B cell (primary cell): ENCODE results near the gene PRCC. TPM values are rescaled to one million over a fixed set of nuclear protein-coding genes. Genes with fewer than 3 reads are reported as not detected.
A peak's percentile ranks its signal among the peaks of the same experiment; 100 is the strongest.

ENCODE experiments used
- ATAC-seq: fragments of 200-7000 bp; cut with Tn5 transposase; one replicate; pipeline ENCODE4 v1.10.0; 2021; ENCODE audit warnings: low read depth, mild to moderate bottlenecking, moderate number of reproducible peaks, moderate library complexity
- CTCF ChIA-PET: fragments of 350-600 bp; sonication (Branson Sonifier 250); formaldehyde crosslinking; loops from one replicate; lab custom pipeline; 2021; ENCODE audit warnings: antibody characterized with exemption, inconsistent platforms; lab: Charles Lee
- POLR2A ChIA-PET: fragments of 350-600 bp; sonication (Branson Sonifier 250); formaldehyde crosslinking; loops from one replicate; lab custom pipeline; 2021; ENCODE audit warnings: antibody characterized with exemption; lab: Charles Lee
- DNase-seq: peaks from one replicate; pipeline ENCODE4 v3.0.0; 2013
- H2AFZ ChIP-seq: 2 replicates; pipeline ENCODE4 v1.6.1; 2012; ENCODE audit warnings: mild to moderate bottlenecking, low read depth, low read length; ENCODE audit not compliant: insufficient read depth, poor library complexity, severe bottlenecking
- H3K27ac ChIP-seq, 2 donors: 1 replicate in 1 of 2; 2 replicates in 1 of 2; pipeline ENCODE4 v1.5.1; 2012 to 2013; ENCODE audit warnings: low read length in 2 of 2, mild to moderate bottlenecking in 2 of 2, moderate library complexity in 1 of 2
- H3K27me3 ChIP-seq, 4 experiments: fragments of 200-600 bp in 1 of 4; sonication (generic) in 1 of 4; replicated peaks in 1 of 4; 1 replicate in 2 of 4; 2 replicates in 2 of 4; pipeline versions ENCODE4 v1.6.1 to v1.7.0; 2013 to 2016; ENCODE audit warnings: low read length in 3 of 4, mild to moderate bottlenecking in 2 of 4, mixed read lengths in 1 of 4, moderate library complexity in 1 of 4; ENCODE audit not compliant: insufficient read depth in 4 of 4, control insufficient read depth in 3 of 4; ENCODE audit errors: control extremely low read depth in 1 of 4
- H3K36me3 ChIP-seq, 2 experiments: replicated peaks in 1 of 2; 1 replicate in 1 of 2; 2 replicates in 1 of 2; pipeline versions ENCODE4 v1.6.1 to v1.7.1; 2013; ENCODE audit warnings: low read length in 1 of 2; ENCODE audit not compliant: insufficient read depth in 2 of 2, control insufficient read depth in 1 of 2; ENCODE audit errors: control extremely low read depth in 1 of 2, extremely low read depth in 1 of 2
- H3K4me1 ChIP-seq, 2 donors: fragments of 200-600 bp in 1 of 2; sonication (generic) in 1 of 2; 1 replicate in 1 of 2; 2 replicates in 1 of 2; pipeline versions ENCODE4 v1.5.1 to v1.6.1; 2013 to 2017; ENCODE audit warnings: low read length in 2 of 2; ENCODE audit not compliant: control insufficient read depth in 2 of 2, insufficient read depth in 2 of 2
- H3K4me2 ChIP-seq: replicated peaks from 2 replicates; pipeline ENCODE3; 2012; ENCODE audit warnings: mild to moderate bottlenecking, low read depth, low read length; ENCODE audit not compliant: poor library complexity, severe bottlenecking
- H3K4me3 ChIP-seq, 5 experiments: fragments of 200-600 bp in 1 of 5; sonication (generic) in 1 of 5; 1 replicate in 3 of 5; 2 replicates in 2 of 5; pipeline versions ENCODE4 v1.5.1 to v1.7.0; 2011 to 2016; ENCODE audit warnings: low read length in 4 of 5, mild to moderate bottlenecking in 4 of 5, low read depth in 2 of 5, control low read depth in 1 of 5, moderate library complexity in 1 of 5; ENCODE audit not compliant: insufficient read depth in 1 of 5; ENCODE audit errors: control extremely low read depth in 1 of 5, extremely low read depth in 1 of 5
- H3K79me2 ChIP-seq: fragments of 200-600 bp; sonication (generic); one replicate; pipeline ENCODE4 v1.6.0; 2016; ENCODE audit warnings: low read length; ENCODE audit not compliant: control insufficient read depth, insufficient read depth
- H3K9ac ChIP-seq: fragments of 200-600 bp; sonication (generic); 2 replicates; pipeline ENCODE4 v1.6.1; 2017; ENCODE audit warnings: mild to moderate bottlenecking, low read length, moderate library complexity
- H3K9me3 ChIP-seq, 3 donors: one replicate each; pipeline versions ENCODE4 v1.6.1 to v1.7.1; 2013; ENCODE audit warnings: low read length in 2 of 3; ENCODE audit not compliant: control insufficient read depth in 2 of 3, insufficient read depth in 1 of 3; ENCODE audit errors: control extremely low read depth in 1 of 3
- H4K20me1 ChIP-seq: 2 replicates; pipeline ENCODE4 v1.6.0; 2012; ENCODE audit warnings: mild to moderate bottlenecking, low read length; ENCODE audit not compliant: insufficient read depth, control insufficient read depth, poor library complexity, severe bottlenecking
- H3K27ac Mint-ChIP-seq: one replicate; pipeline ENCODE4 v1.8.0; 2021; ENCODE audit warnings: mixed read lengths
- H3K27me3 Mint-ChIP-seq: one replicate; pipeline ENCODE4 v1.8.0; 2021; ENCODE audit warnings: mixed read lengths
- H3K4me1 Mint-ChIP-seq: one replicate; pipeline ENCODE4 v1.8.0; 2021; ENCODE audit warnings: mixed read lengths
- H3K4me3 Mint-ChIP-seq: one replicate; pipeline ENCODE4 v1.8.0; 2021; ENCODE audit warnings: mixed read lengths
- H3K9me3 Mint-ChIP-seq: one replicate; pipeline ENCODE4 v1.8.0; 2022; ENCODE audit warnings: mixed read lengths; ENCODE audit not compliant: insufficient read depth
- EZH2 ChIP-seq: IDR thresholded peaks from 2 replicates; pipeline ENCODE4 v1.6.1; 2012; ENCODE audit warnings: borderline replicate concordance, low read depth, mild to moderate bottlenecking, moderate library complexity, low read length; ENCODE audit not compliant: insufficient read depth, poor library complexity, severe bottlenecking
- WGBS: methylation state at CpG from one replicate; pipeline ENCODE4 v1.1.5; 2013; ENCODE audit warnings: missing lambda C conversion rate; ENCODE audit not compliant: insufficient coverage; 5-methylcytosine and 5-hydroxymethylcytosine counted together
- intact Hi-C: fragments of 100-400 bp; cut with micrococcal nuclease; formaldehyde crosslinking; loops from one replicate; pipeline ENCODE4 v1.10.0; 2022
- polyA plus RNA-seq: library from polyadenylated mRNA; depleted of rRNA; stranded (reverse); fragments of >200 nt; gene quantifications from 2 replicates; pipeline ENCODE4 v1.2.3, GENCODE V29; 2012
- total RNA-seq, 2 donors: library from RNA; stranded (reverse); fragments of 120-200 nt in 1 of 2; gene quantifications; 1 replicate in 1 of 2; 2 replicates in 1 of 2; pipeline versions ENCODE4 v1.2.3 to v1.2.4, GENCODE V29; 2013 to 2022
- TF ChIP-seq, protein P1 (sequence below): fragments of 200-600 bp; IDR thresholded peaks from one replicate; pipeline ENCODE4 v1.8.0; 2022; ENCODE audit warnings: antibody characterized with exemption, mild to moderate bottlenecking

PRCC gene
- total and polyA plus RNA-seq, 2 donors (not counting 1 experiment from before 2014, with no cell fraction given), result 55.7 to 83.4 TPM

DNA sequence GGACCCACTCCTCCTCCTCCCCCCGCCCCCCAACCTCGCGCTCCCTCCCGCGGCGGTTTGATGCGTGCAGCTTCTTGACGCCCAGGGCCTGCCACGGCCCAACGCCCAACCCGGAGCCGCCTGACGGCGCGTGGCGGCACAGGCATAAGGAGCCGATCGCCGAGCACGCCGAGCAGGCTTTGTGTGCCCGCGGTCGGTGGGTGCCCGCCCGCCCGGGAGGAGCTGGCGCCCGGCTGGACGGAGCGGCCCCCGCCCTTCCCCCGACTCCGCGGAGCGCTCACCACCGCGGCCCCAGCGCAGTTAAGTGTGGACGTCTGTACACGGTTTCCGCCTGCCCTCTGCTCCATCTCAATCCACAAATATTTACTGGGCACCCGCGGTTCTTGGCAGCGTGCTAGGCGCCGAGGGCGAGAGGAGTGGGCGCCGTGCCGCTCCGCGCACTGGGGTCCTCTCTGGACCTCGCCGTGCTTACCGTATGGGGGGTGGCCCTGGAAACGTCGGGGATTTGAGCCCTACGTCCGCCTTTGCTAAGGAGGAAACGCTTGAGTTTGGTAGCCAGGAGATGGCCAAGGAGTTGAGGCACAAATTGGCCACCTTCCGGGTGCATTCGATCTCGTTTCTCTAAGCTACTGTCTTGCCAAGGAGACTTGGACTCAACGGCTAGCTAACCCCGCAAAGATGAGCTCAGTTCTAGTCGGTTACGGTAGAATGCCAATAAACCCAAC lies 15.4 kb upstream of the PRCC start:
- Histone ChIP-seq H2AFZ (peak overlapping the region; percentile 82), H3K4me1 (peaks cover 46 to 63% of the 10 kb centered on the region in 2 donors)

More for the DNA sequence above, 15.4 kb upstream of the PRCC start:
- WGBS, result under 1% methylated on average over 64 of the region's 68 CpGs
- Mint-ChIP-seq H3K4me3 (peak overlapping the region; percentile 93), H3K27me3 (no peaks in the 10 kb centered on the region), H3K9me3 (no peaks in the 10 kb centered on the region), H3K27ac (peak overlapping the region; percentile 94), H3K4me1 (peaks cover 64% of the 10 kb centered on the region)
- intact Hi-C loops, result loop anchor here (1.0 to 5.0 kb wide), 4 partner anchors 11 to 415 kb away; partner anchors contain the start of genes CCT3, ISG20L2, METTL25B and MRPL24
- TF ChIP-seq, protein P1, sequence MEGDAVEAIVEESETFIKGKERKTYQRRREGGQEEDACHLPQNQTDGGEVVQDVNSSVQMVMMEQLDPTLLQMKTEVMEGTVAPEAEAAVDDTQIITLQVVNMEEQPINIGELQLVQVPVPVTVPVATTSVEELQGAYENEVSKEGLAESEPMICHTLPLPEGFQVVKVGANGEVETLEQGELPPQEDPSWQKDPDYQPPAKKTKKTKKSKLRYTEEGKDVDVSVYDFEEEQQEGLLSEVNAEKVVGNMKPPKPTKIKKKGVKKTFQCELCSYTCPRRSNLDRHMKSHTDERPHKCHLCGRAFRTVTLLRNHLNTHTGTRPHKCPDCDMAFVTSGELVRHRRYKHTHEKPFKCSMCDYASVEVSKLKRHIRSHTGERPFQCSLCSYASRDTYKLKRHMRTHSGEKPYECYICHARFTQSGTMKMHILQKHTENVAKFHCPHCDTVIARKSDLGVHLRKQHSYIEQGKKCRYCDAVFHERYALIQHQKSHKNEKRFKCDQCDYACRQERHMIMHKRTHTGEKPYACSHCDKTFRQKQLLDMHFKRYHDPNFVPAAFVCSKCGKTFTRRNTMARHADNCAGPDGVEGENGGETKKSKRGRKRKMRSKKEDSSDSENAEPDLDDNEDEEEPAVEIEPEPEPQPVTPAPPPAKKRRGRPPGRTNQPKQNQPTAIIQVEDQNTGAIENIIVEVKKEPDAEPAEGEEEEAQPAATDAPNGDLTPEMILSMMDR, result no peak
- no peak for TF ChIP-seq EZH2
- ATAC-seq (peak; percentile 88), DNase-seq (peak; percentile 95)
- H3K4me3 ChIP-seq, result peak overlapping the region; percentile 72 to 95 (median 86)
- peak overlapping the region; percentile 58 to 82 for H3K27ac ChIP-seq
- H3K79me2 ChIP-seq, result peaks cover 54% of the 10 kb centered on the region
- CTCF ChIA-PET, result interaction anchor here (1.0 to 3.2 kb wide), 7 partner anchors 11 to 63 kb away, joined by 3 to 24 read pairs (median 7); partner anchors contain the start of genes ISG20L2, METTL25B, MRPL24 and PRCC
- peak overlapping the region; percentile 78 for H3K4me2 ChIP-seq
- peak overlapping the region; percentile 78 for H3K9ac ChIP-seq
- H3K36me3 ChIP-seq, result no peaks in the 10 kb centered on the region
- POLR2A ChIA-PET, result interaction anchor here (0.6 to 2.6 kb wide), 10 partner anchors 9 to 539 kb away, joined by 3 to 29 read pairs (median 4); partner anchors contain the start of genes GLMP, ISG20L2, METTL25B and MRPL24
- H4K20me1 ChIP-seq, result peaks cover 16% of the 10 kb centered on the region
- no peaks in the 10 kb centered on the region for H3K27me3 ChIP-seq
- no peaks in the 10 kb centered on the region for H3K9me3 ChIP-seq
